ENCODE measurements around the gene CD164L2.

Gene CD164L2

DNA sequence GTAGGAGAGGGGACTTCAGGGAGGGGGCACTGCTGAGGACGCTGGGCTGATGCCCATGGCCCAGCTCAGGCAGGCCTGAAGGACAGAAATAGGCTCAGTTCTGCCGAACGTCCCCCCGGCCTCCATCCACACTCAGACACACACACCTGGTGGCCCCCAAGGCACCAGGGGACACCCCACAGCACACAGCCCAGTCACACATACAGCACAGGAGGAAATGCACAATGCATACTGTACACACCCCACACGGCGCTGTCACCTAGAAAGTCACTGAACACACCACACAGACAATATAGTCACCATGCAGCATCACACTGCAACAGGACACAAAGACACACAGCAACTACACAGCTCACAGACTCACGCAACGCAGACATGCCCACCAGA lies 40.7 kb downstream of the CD164L2 start:
- H4K20me1 ChIP-seq (ENCODE audit: insufficient read depth, low read length): no peaks in the 10 kb centered on the region
- H3K9ac ChIP-seq (ENCODE audit: low read length): peak overlapping the region; percentile 76
- peak overlapping the region; percentile 53 for H3K27ac ChIP-seq (ENCODE audit: low read length)
- H3K36me3 ChIP-seq (replicated peaks; ENCODE audit: low read depth, low read length): no peaks in the 10 kb centered on the region
- peaks cover 25% of the 10 kb centered on the region for H3K4me1 ChIP-seq (ENCODE audit: low read length)
- TF ChIP-seq CTCF (IDR thresholded peaks at IDR 0.05; ENCODE audit: low read depth, low read length) (no peak), EZH2phosphoT487 (IDR thresholded peaks at IDR 0.05; ENCODE audit: low read depth) (no peak)
- H3K4me3 ChIP-seq (ENCODE audit: low read length): peak overlapping the region; percentile 91
- no peaks in the 10 kb centered on the region for H3K9me3 ChIP-seq (ENCODE audit: insufficient read depth, low read length)
- H2AFZ ChIP-seq (ENCODE audit: low read depth, low read length): peak overlapping the region; percentile 62; the same call in 1 of the 2 replicates
- peak overlapping the region; percentile 97 for H3K4me2 ChIP-seq (ENCODE audit: low read length)
- H3K79me2 ChIP-seq (ENCODE audit: low read length): no peaks in the 10 kb centered on the region
- no peaks in the 10 kb centered on the region for H3K27me3 ChIP-seq (ENCODE audit: low read depth, low read length)

GRCh38 chr1:27341525-27342252 lies 41.4 kb downstream of the CD164L2 start, which contains the start of gene SYTL1:
SYTL1 (plus strand) TSS chr1:27342022; CDS start chr1:27345335, 3,313 bp downstream.
- Histone ChIP-seq H3K79me2 (ENCODE audit: low read length) (no peaks in the 10 kb centered on the region), H4K20me1 (ENCODE audit: insufficient read depth, low read length) (no peaks in the 10 kb centered on the region), H3K27ac (ENCODE audit: low read length) (peak within 1 kb of the TSS; percentile 53), H3K4me3 (ENCODE audit: low read length) (peak within 1 kb of the TSS; percentile 91), H3K9me3 (ENCODE audit: insufficient read depth, low read length) (no peaks in the 10 kb centered on the region), H3K27me3 (ENCODE audit: low read depth, low read length) (no peaks in the 10 kb centered on the region), H3K4me1 (ENCODE audit: low read length) (peaks cover 25% of the 10 kb centered on the region), H3K36me3 (replicated peaks; ENCODE audit: low read depth, low read length) (no peaks in the 10 kb centered on the region), H2AFZ (ENCODE audit: low read depth, low read length) (peak within 1 kb of the TSS; percentile 62), H3K9ac (ENCODE audit: low read length) (peak within 1 kb of the TSS; percentile 76), H3K4me2 (ENCODE audit: low read length) (peak within 1 kb of the TSS; percentile 97)
- TF ChIP-seq EZH2phosphoT487 (IDR thresholded peaks at IDR 0.05; ENCODE audit: low read depth) (no peak), CTCF (IDR thresholded peaks at IDR 0.05; ENCODE audit: low read depth, low read length) (no peak)

DNA sequence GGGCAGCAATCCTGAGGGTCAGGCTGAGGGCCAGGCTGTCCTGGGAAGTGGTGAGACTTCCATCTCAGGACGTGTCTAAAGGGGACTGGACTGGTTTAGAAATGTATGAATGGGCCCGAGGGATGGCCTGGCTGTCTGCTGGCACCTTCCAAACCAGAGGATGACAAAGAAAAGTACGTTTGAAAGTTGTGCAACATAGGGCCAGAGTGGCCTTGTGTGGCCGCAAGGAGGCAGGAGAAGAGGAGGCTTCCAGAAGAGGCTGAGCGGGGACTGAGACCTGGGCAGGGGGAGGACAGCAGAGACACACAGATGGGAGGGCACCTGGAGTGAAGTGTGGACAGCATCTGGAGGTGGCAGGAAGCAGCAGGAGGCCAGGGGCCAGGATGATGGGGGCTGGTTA lies 43.9 kb downstream of the CD164L2 start:
- Histone ChIP-seq H3K9ac (ENCODE audit: low read length) (no peak overlapping the region), H3K4me1 (ENCODE audit: low read length) (peaks cover 25% of the 10 kb centered on the region), H3K36me3 (replicated peaks; ENCODE audit: low read depth, low read length) (no peaks in the 10 kb centered on the region), H3K4me2 (ENCODE audit: low read length) (no peak overlapping the region), H4K20me1 (ENCODE audit: insufficient read depth, low read length) (no peaks in the 10 kb centered on the region), H3K9me3 (ENCODE audit: insufficient read depth, low read length) (no peaks in the 10 kb centered on the region), H3K27me3 (ENCODE audit: low read depth, low read length) (no peaks in the 10 kb centered on the region), H3K79me2 (ENCODE audit: low read length) (no peaks in the 10 kb centered on the region), H3K27ac (ENCODE audit: low read length) (no peak overlapping the region), H2AFZ (ENCODE audit: low read depth, low read length) (no peak overlapping the region), H3K4me3 (ENCODE audit: low read length) (no peak overlapping the region)
- TF ChIP-seq EZH2phosphoT487 (IDR thresholded peaks at IDR 0.05; ENCODE audit: low read depth) (no peak), CTCF (IDR thresholded peaks at IDR 0.05; ENCODE audit: low read depth, low read length) (no peak)

DNA sequence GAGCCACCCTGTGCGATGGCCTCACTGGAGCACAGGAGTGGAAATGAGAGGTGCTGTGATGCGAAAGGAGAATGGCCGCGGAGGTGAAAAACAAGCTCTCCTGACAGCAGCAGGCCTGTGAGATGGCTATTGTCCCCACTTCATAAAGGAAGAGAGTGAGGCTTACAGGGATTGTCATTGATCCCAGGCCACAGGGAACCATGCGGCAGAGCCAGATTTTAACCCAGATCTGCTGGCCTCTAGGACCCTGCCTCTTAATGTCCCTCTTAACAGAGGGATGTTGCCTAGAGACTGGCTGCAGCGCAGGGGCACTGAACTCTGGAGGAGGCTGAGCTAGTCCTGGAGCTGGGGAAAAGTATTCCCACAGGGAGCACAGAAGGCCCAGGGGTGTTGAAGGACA lies 44.4 kb downstream of the CD164L2 start:
- H3K36me3 ChIP-seq (replicated peaks; ENCODE audit: low read depth, low read length): no peaks in the 10 kb centered on the region
- H3K4me1 ChIP-seq (ENCODE audit: low read length): peaks cover 25% of the 10 kb centered on the region
- no peak overlapping the region for H3K27ac ChIP-seq (ENCODE audit: low read length)
- H3K79me2 ChIP-seq (ENCODE audit: low read length): no peaks in the 10 kb centered on the region
- no peaks in the 10 kb centered on the region for H3K9me3 ChIP-seq (ENCODE audit: insufficient read depth, low read length)
- H4K20me1 ChIP-seq (ENCODE audit: insufficient read depth, low read length): no peaks in the 10 kb centered on the region
- no peak overlapping the region for H3K9ac ChIP-seq (ENCODE audit: low read length)
- H3K27me3 ChIP-seq (ENCODE audit: low read depth, low read length): no peaks in the 10 kb centered on the region
- TF ChIP-seq CTCF (IDR thresholded peaks at IDR 0.05; ENCODE audit: low read depth, low read length) (no peak), EZH2phosphoT487 (IDR thresholded peaks at IDR 0.05; ENCODE audit: low read depth) (no peak)
- no peak overlapping the region for H3K4me3 ChIP-seq (ENCODE audit: low read length)
- no peak overlapping the region for H3K4me2 ChIP-seq (ENCODE audit: low read length)
- no peak overlapping the region for H2AFZ ChIP-seq (ENCODE audit: low read depth, low read length)
